Measurements from ENCODE around the gene ANTXRL. TPM values are rescaled to one million over a fixed set of nuclear protein-coding genes. Genes with fewer than 3 reads are reported as not detected.

Gene ANTXRL
- 0.08 TPM for polyA plus RNA-seq (2013)

DNA sequence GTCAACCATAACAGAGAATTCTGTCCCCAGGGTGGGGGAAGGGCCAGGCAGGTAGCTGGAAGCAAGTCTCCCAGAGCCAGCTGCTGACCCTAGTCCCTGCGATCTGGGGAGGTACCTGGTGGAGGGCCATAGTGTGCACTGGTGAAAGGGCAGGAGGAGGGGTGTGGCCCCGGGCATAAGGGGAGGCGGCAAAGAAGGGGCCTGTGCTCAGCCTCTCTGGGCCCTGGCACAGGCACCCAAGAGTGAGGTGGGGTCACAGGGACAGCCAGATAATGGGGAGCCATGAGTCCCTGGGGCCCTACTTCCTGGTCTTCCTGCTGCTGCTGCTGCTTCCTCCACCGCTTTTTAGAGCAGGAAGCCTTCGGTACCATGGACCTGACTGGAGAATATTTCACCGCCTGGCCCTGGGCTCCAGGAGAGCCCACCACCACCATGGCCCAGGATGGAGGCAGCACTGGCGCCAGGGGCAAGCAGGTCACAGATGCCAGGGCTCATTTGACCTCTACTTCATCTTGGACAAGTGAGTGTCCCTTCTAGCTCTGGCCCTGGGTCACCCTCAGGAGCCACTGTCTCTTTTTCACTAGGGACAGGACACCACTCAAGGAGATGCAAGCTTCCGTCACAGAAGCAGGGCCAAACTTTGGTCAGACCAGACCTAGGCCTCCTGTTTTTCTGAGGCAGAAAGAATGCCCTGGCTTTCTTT is at the start of gene ANTXRL:
Gene ANTXRL, plus strand, starts transcription at position 7 of the 703 bp plus-strand sequence. Its CDS starts 266 bp downstream, at position 273.
- no peak within 1 kb of the TSS for H3K4me3 ChIP-seq (ENCODE audit: control insufficient read depth in 1 of 7, extremely low read depth in 1 of 7, insufficient read depth in 4 of 7, low read depth in 2 of 7, low read length in 6 of 7)

DNA sequence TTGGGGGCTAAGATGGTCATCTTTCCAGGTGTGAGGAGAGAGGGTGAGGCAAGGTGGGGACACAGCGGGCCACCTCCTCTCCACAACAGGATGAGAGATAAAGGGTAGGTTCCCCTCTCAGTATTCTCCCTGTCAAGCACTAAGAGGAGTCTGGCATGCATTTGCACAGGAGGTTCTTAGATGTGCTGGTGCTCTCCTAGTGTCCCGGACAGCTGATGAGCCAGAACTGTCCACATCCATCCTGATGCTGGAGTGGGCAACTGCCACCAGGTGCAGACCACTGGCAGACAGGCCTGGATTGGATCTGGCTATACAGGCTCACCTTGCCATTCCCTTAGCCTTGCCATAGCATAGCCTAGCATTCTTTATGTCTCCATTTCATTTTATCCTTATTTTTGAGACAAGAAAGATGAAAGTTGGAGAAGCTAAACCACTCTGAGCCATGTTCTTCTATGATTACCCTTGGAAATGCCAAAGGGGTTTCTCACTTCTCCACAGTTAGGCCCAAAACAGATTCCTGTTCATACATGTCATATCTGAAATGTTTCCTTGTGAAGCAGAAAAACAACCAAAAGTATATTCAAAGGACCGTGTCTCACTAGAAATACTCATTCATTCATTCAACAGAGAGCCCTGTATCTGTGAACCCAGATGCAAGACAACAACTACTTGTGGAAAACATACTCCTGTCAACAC is 48.8 kb upstream of the ANTXRL start:
- Histone ChIP-seq H3K9me3 (ENCODE audit: control extremely low read depth in 1 of 5, control insufficient read depth in 4 of 5, insufficient read depth in 2 of 5, low read depth in 1 of 5, low read length in 4 of 5) (peaks cover 0 to 8% (median 5%) of the 10 kb centered on the region in 5 experiments), H3K36me3 (ENCODE audit: control insufficient read depth in 4 of 4, insufficient read depth in 4 of 4, low read length in 3 of 4) (no peaks in the 10 kb centered on the region), H3K4me3 (ENCODE audit: control insufficient read depth in 1 of 7, extremely low read depth in 1 of 7, insufficient read depth in 4 of 7, low read depth in 2 of 7, low read length in 6 of 7) (no peak overlapping the region), H3K27ac (ENCODE audit: insufficient read depth in 1 of 2, low read depth in 1 of 2, low read length in 2 of 2, poor library complexity in 1 of 2, severe bottlenecking in 2 of 2) (no peak overlapping the region), H3K4me1 (ENCODE audit: control extremely low read depth in 1 of 4, control insufficient read depth in 4 of 4, insufficient read depth in 4 of 4, low read length in 3 of 4) (no peaks in the 10 kb centered on the region), H3K27me3 (replicated peaks in 2 of 5; ENCODE audit: control insufficient read depth in 4 of 5, insufficient read depth in 5 of 5, low read length in 4 of 5) (no peaks in the 10 kb centered on the region)
- no peak for DNase-seq
- POLR2A ChIA-PET, result no interaction called here
- CTCF ChIA-PET, result interaction anchor here (7.9 kb wide), 1 partner anchor 10 kb away, joined by 45 read pairs; no protein-coding TSS in a partner anchor
- 100% methylated on average over 1 of the region's 3 CpGs for WGBS (ENCODE audit: insufficient coverage)

More for the DNA sequence above, at the start of gene ANTXRL:
- Histone ChIP-seq H3K4me1 (ENCODE audit: control extremely low read depth in 1 of 4, control insufficient read depth in 4 of 4, insufficient read depth in 4 of 4, low read length in 3 of 4) (peaks cover 3 to 27% (median 15%) of the 10 kb centered on the region in 4 experiments), H3K36me3 (ENCODE audit: control insufficient read depth in 4 of 4, insufficient read depth in 4 of 4, low read length in 3 of 4) (no peaks in the 10 kb centered on the region), H3K27me3 (replicated peaks in 2 of 5; ENCODE audit: control insufficient read depth in 4 of 5, insufficient read depth in 5 of 5, low read length in 4 of 5) (peaks cover 0 to 26% (median 8%) of the 10 kb centered on the region in 5 experiments), H3K27ac (ENCODE audit: insufficient read depth in 1 of 2, low read depth in 1 of 2, low read length in 2 of 2, poor library complexity in 1 of 2, severe bottlenecking in 2 of 2) (no peak within 1 kb of the TSS), H3K9me3 (ENCODE audit: control extremely low read depth in 1 of 5, control insufficient read depth in 4 of 5, insufficient read depth in 2 of 5, low read depth in 1 of 5, low read length in 4 of 5) (no peaks in the 10 kb centered on the region)
- 94% methylated on average over 7 of the region's 8 CpGs for WGBS (ENCODE audit: insufficient coverage)
- POLR2A ChIA-PET, result no interaction called here
- DNase-seq, result no peak
- CTCF ChIA-PET, result no interaction called here

DNA sequence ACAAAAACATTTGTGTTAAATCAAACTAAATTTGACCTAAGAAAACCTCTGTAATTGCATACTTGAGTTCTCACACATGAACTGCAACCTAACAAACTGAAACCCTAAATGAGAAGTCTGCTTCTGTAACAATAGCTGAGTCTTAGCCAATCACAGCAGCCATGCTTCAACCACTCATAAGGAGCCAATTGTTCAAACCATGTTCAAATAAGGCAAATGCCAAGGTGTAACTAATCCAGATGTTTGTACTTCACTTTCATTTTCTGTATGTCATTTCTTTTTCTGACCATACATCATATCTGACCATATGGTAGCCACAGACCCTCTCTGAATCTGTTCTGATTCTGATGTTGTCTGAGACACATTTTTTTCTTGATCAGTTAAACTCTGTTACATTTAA is 47.5 kb upstream of the ANTXRL start:
- no peak overlapping the region for H3K4me3 ChIP-seq (ENCODE audit: control insufficient read depth in 1 of 7, extremely low read depth in 1 of 7, insufficient read depth in 4 of 7, low read depth in 2 of 7, low read length in 6 of 7)
- no peaks in the 10 kb centered on the region for H3K36me3 ChIP-seq (ENCODE audit: control insufficient read depth in 4 of 4, insufficient read depth in 4 of 4, low read length in 3 of 4)
- H3K27me3 ChIP-seq (replicated peaks in 2 of 5; ENCODE audit: control insufficient read depth in 4 of 5, insufficient read depth in 5 of 5, low read length in 4 of 5), result no peaks in the 10 kb centered on the region
- ChIA-PET POLR2A (no interaction called here), CTCF (interaction anchor here (1.1 to 7.9 kb wide), 3 partner anchors 12 to 17 kb away, joined by 3 to 45 read pairs (median 6); no protein-coding TSS in a partner anchor)
- no peak overlapping the region for H3K27ac ChIP-seq (ENCODE audit: insufficient read depth in 1 of 2, low read depth in 1 of 2, low read length in 2 of 2, poor library complexity in 1 of 2, severe bottlenecking in 2 of 2)
- H3K4me1 ChIP-seq (ENCODE audit: control extremely low read depth in 1 of 4, control insufficient read depth in 4 of 4, insufficient read depth in 4 of 4, low read length in 3 of 4), result no peaks in the 10 kb centered on the region
- H3K9me3 ChIP-seq (ENCODE audit: control extremely low read depth in 1 of 5, control insufficient read depth in 4 of 5, insufficient read depth in 2 of 5, low read depth in 1 of 5, low read length in 4 of 5), result peaks cover 0 to 8% (median 5%) of the 10 kb centered on the region in 5 experiments
- no peak for DNase-seq

DNA sequence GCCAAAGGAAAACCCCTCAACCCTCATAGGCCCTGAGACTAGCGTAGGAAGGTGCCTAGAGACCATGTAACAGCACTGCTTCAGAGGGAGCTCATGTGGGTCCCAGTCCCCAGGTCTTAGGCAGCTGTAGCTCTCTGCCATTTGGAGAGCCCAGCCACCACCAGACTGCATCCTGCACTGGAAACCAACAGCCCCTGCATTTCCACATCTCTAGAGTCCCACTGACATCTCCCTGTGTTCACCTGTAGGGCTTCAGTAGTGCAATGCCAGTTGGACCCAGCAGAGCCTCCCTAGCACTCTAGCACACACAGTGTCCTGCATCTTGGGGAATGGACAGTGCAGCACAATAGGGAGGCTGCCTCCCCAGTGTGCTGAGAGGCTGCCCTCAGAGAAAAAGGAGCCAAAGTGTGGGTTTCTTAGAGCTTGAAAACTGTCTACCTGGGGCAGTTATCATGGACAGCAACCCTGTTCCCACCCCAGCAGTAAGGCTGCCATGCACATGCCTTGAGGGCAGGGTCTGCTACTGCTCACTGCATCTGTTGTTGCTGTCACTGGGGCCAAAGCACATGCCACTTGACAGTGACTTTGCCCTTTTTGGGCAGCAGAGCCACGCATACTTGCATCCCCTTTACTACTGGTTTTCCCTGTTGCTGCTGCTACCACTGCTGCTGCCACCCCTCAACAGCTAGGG is 46.7 kb upstream of the ANTXRL start:
- Histone ChIP-seq H3K27me3 (replicated peaks in 2 of 5; ENCODE audit: control insufficient read depth in 4 of 5, insufficient read depth in 5 of 5, low read length in 4 of 5) (no peaks in the 10 kb centered on the region), H3K27ac (ENCODE audit: insufficient read depth in 1 of 2, low read depth in 1 of 2, low read length in 2 of 2, poor library complexity in 1 of 2, severe bottlenecking in 2 of 2) (no peak overlapping the region), H3K4me3 (ENCODE audit: control insufficient read depth in 1 of 7, extremely low read depth in 1 of 7, insufficient read depth in 4 of 7, low read depth in 2 of 7, low read length in 6 of 7) (no peak overlapping the region), H3K9me3 (ENCODE audit: control extremely low read depth in 1 of 5, control insufficient read depth in 4 of 5, insufficient read depth in 2 of 5, low read depth in 1 of 5, low read length in 4 of 5) (peaks cover 0 to 8% (median 5%) of the 10 kb centered on the region in 5 experiments), H3K36me3 (ENCODE audit: control insufficient read depth in 4 of 4, insufficient read depth in 4 of 4, low read length in 3 of 4) (no peaks in the 10 kb centered on the region), H3K4me1 (ENCODE audit: control extremely low read depth in 1 of 4, control insufficient read depth in 4 of 4, insufficient read depth in 4 of 4, low read length in 3 of 4) (no peaks in the 10 kb centered on the region)
- WGBS (ENCODE audit: insufficient coverage), result 72% methylated on average over 2 of the region's 2 CpGs
- CTCF ChIA-PET, result interaction anchor here (1.1 to 7.9 kb wide), 3 partner anchors 12 to 16 kb away, joined by 3 to 45 read pairs (median 6); no protein-coding TSS in a partner anchor
- no peak for DNase-seq
- POLR2A ChIA-PET, result no interaction called here

DNA sequence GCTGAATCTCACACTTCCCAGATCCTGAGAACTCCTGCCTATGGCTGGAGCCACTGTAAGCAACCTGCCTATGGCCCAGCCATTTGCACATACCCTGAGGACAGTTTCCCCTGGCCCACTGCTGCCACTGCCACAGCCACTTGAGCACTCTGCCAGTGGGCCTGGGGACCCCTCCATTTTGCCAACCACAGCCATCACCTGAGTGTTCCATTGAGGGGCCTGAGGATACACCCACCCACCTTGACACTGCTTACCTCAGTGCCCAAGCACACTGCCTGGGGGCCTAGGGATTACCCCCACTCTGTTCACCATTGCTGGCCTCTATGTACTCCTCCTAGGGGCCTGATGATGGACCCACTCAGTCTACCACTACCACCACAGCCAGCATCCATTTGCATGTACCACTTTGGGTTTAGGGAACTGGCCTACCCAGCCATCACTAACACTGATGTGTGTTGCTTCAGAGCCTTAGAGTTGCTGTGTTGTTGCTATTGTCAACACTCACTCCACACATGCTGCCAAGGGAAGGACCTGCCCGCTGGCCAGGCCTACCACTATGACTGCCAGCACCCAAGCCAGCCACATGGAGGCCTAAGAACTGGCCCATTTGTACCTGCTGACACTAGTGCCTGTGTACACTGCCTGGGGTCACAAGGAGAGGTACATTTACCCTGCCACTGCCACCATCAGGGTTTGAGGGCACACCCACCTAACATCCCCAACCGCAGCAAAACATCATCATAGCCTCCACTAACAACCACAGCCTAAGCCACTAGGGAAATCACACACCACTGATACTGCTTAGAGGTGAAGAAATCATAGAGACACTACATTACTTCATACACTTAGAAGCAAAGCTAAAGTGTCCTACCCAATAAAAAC is 45.9 kb upstream of the ANTXRL start:
- DNase-seq, result no peak
- Histone ChIP-seq H3K9me3 (ENCODE audit: control extremely low read depth in 1 of 5, control insufficient read depth in 4 of 5, insufficient read depth in 2 of 5, low read depth in 1 of 5, low read length in 4 of 5) (peaks cover 0 to 8% (median 5%) of the 10 kb centered on the region in 5 experiments), H3K4me1 (ENCODE audit: control extremely low read depth in 1 of 4, control insufficient read depth in 4 of 4, insufficient read depth in 4 of 4, low read length in 3 of 4) (no peaks in the 10 kb centered on the region), H3K4me3 (ENCODE audit: control insufficient read depth in 1 of 7, extremely low read depth in 1 of 7, insufficient read depth in 4 of 7, low read depth in 2 of 7, low read length in 6 of 7) (no peak overlapping the region), H3K36me3 (ENCODE audit: control insufficient read depth in 4 of 4, insufficient read depth in 4 of 4, low read length in 3 of 4) (no peaks in the 10 kb centered on the region), H3K27ac (ENCODE audit: insufficient read depth in 1 of 2, low read depth in 1 of 2, low read length in 2 of 2, poor library complexity in 1 of 2, severe bottlenecking in 2 of 2) (no peak overlapping the region), H3K27me3 (replicated peaks in 2 of 5; ENCODE audit: control insufficient read depth in 4 of 5, insufficient read depth in 5 of 5, low read length in 4 of 5) (no peaks in the 10 kb centered on the region)
- 100% methylated on average over 1 of the region's 2 CpGs for whole genome bisulfite sequencing (ENCODE audit: insufficient coverage)
- ChIA-PET CTCF (interaction anchor here (2.2 to 7.9 kb wide), 2 partner anchors 13 to 15 kb away, joined by 6 to 45 read pairs; no protein-coding TSS in a partner anchor), POLR2A (no interaction called here)

DNA sequence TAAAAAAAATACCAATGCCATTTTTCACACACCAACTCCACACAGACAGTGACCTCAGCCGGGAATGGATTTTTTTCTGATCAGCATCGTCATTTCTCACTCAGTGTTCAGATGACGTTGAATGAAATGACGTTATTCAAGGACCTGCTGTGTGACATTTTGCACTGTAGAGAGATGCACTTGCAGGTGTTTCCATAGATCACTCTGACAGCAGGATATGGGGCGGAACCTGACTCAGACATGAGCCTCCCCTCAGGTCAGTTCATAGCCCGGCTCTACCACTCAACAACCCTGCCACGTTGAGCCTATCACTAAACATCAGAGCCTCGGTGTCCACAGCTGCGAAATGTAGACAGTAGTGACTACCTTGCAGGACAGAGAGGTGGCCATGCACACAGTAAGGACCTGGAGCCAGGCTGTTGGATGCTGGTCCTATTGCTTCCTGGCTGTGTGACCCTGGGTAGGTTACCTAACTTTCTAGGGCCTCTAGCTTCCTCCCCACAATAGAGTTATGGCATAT is 41.4 kb upstream of the ANTXRL start:
- no peaks in the 10 kb centered on the region for H3K36me3 ChIP-seq (ENCODE audit: control insufficient read depth in 4 of 4, insufficient read depth in 4 of 4, low read length in 3 of 4)
- no peaks in the 10 kb centered on the region for H3K4me1 ChIP-seq (ENCODE audit: control extremely low read depth in 1 of 4, control insufficient read depth in 4 of 4, insufficient read depth in 4 of 4, low read length in 3 of 4)
- peaks cover 0 to 8% (median 5%) of the 10 kb centered on the region in 5 experiments for H3K9me3 ChIP-seq (ENCODE audit: control extremely low read depth in 1 of 5, control insufficient read depth in 4 of 5, insufficient read depth in 2 of 5, low read depth in 1 of 5, low read length in 4 of 5)
- POLR2A ChIA-PET, result no interaction called here
- CTCF ChIA-PET, result no interaction called here
- H3K27me3 ChIP-seq (replicated peaks in 2 of 5; ENCODE audit: control insufficient read depth in 4 of 5, insufficient read depth in 5 of 5, low read length in 4 of 5), result no peaks in the 10 kb centered on the region
- no peak for DNase-seq
- no peak overlapping the region for H3K4me3 ChIP-seq (ENCODE audit: control insufficient read depth in 1 of 7, extremely low read depth in 1 of 7, insufficient read depth in 4 of 7, low read depth in 2 of 7, low read length in 6 of 7)
- no peak overlapping the region for H3K27ac ChIP-seq (ENCODE audit: insufficient read depth in 1 of 2, low read depth in 1 of 2, low read length in 2 of 2, poor library complexity in 1 of 2, severe bottlenecking in 2 of 2)
- WGBS (ENCODE audit: insufficient coverage), result 100% methylated on average over 8 of the region's 9 CpGs

Data from common myeloid progenitor, CD34-positive (primary cell).